D341Med (cell line): ENCODE results near the gene KIAA2012.
"Not testable (repeated sequence)": the region's sequence is repeated elsewhere in the genome, so short reads cannot be mapped to it uniquely, and the experiment has no call there.

Source experiments
- DNase-seq: peaks from one replicate; pipeline ENCODE4 v3.0.0; 2012; ENCODE audit warnings: low spot score

KIAA2012 gene

GRCh38 chr2:202201220-202202160, 128.4 kb downstream of the KIAA2012 start:
- no peak for DNase-seq

GRCh38 chr2:202203348-202203747, 130.3 kb downstream of the KIAA2012 start:
- DNase-seq: no peak

GRCh38 chr2:202204855-202205254, 131.8 kb downstream of the KIAA2012 start:
- no peak for DNase-seq

GRCh38 chr2:202208526-202208925, 135.5 kb downstream of the KIAA2012 start:
- no peak for DNase-seq

GRCh38 chr2:202215179-202215578, 142.1 kb downstream of the KIAA2012 start:
- no peak for DNase-seq

GRCh38 chr2:202221873-202222272, 148.8 kb downstream of the KIAA2012 start:
- no peak for DNase-seq

- DNase-seq: no peak
These were observed 164.8 kb downstream of the KIAA2012 start for GRCh38 chr2:202237787-202238233.

- DNase-seq: peak; percentile 91
These were observed 165.5 kb downstream of the KIAA2012 start, which contains the start of gene SUMO1 for GRCh38 chr2:202238234-202239197. SUMO1 (minus strand) TSS chr2:202238597; CDS start chr2:202238451, 146 bp downstream.

- DNase-seq: not testable (repeated sequence)
These were observed 174.7 kb downstream of the KIAA2012 start for GRCh38 chr2:202247710-202248109.

- no peak for DNase-seq
These were observed 176.6 kb downstream of the KIAA2012 start for GRCh38 chr2:202249521-202250253.

- DNase-seq: no peak
These were observed 178.4 kb downstream of the KIAA2012 start for GRCh38 chr2:202251494-202251893.
